GM12801 (cell line): ENCODE results near the gene PPP5C.

Source experiments
- TF ChIP-seq, protein P1 (sequence below): IDR thresholded peaks from one replicate; pipeline ENCODE4 v1.5.1; 2011; ENCODE audit warnings: control low read depth; ENCODE audit not compliant: insufficient read length; ENCODE audit errors: extremely low read depth

PPP5C gene

DNA sequence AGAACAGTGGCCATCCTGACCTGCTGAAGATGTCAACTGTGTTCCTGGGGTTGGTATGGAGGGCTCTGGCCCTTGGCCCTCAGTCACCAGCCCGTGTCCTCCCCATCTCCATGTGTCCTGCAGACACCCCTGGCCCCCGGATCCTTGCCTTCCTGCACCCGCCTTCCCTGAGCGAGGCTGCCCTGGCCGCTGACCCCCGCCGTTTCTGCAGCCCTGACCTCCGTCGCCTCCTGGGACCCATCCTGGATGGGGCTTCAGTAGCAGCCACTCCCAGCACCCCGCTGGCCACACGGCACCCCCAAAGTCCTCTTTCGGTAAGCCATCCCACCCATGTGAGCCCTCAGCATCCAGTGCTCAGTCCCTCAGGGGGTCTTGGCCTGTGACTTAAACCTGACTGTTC lies 25.2 kb upstream of the PPP5C start:
- TF ChIP-seq, protein P1, sequence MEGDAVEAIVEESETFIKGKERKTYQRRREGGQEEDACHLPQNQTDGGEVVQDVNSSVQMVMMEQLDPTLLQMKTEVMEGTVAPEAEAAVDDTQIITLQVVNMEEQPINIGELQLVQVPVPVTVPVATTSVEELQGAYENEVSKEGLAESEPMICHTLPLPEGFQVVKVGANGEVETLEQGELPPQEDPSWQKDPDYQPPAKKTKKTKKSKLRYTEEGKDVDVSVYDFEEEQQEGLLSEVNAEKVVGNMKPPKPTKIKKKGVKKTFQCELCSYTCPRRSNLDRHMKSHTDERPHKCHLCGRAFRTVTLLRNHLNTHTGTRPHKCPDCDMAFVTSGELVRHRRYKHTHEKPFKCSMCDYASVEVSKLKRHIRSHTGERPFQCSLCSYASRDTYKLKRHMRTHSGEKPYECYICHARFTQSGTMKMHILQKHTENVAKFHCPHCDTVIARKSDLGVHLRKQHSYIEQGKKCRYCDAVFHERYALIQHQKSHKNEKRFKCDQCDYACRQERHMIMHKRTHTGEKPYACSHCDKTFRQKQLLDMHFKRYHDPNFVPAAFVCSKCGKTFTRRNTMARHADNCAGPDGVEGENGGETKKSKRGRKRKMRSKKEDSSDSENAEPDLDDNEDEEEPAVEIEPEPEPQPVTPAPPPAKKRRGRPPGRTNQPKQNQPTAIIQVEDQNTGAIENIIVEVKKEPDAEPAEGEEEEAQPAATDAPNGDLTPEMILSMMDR = no peak

DNA sequence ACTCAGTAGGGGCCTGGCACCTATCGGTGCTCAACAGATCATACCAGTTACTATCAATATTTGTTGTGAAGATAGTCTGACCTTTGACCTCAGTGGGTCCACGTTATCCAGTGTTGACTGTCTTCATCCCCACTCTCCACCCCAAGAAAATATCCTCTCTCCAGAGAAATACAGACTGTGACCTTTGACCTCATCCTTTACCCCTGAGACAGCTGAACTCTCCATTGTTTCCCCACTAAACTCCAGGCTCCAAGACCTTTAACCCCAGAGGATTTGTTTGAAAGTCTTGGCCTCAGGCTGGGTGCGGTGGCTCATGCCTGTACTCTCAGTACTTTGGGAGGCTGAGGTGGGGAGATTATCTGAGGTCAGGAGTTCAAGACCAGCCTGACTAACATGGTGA lies 22.6 kb upstream of the PPP5C start:
- TF ChIP-seq, protein P1 = no peak

DNA sequence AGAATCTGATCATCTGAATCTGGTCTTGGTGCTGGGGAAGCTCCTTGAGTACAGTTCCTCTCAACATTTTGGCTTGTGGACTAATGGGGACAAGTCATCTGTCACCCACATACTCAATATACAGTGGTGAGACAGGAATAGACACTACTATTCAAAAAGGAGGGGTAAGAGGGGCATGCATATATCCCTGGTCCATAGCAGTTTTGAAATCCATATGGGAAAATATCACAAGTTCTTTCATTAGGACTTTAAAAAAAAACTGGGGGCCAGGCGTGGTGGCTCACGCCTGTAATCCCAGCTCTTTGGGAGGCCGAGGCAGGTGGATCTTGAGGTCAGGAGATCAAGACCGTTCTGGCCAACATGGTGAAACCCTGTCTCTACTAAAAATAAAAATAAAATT lies 20.3 kb upstream of the PPP5C start:
- TF ChIP-seq, protein P1 = no peak

DNA sequence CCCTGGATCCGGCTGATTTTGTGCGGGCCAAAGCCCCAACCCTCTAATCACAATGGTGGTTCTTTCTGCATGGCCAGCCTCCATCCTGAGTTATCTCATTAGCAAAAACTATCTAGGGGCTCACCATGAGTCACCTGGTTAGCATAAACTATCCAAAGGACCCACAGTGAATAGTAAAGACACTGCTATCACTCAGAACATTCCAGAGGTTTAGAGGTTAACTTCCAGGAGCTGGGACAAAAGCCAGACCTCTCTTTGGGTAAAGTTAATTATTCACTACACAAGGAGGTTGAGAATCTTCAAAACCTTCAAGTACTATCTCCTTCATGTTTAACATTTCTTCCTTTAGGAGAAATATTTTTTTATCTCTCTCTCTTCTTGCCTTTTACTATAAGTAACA lies 18.8 kb upstream of the PPP5C start:
- TF ChIP-seq, protein P1 = no peak

DNA sequence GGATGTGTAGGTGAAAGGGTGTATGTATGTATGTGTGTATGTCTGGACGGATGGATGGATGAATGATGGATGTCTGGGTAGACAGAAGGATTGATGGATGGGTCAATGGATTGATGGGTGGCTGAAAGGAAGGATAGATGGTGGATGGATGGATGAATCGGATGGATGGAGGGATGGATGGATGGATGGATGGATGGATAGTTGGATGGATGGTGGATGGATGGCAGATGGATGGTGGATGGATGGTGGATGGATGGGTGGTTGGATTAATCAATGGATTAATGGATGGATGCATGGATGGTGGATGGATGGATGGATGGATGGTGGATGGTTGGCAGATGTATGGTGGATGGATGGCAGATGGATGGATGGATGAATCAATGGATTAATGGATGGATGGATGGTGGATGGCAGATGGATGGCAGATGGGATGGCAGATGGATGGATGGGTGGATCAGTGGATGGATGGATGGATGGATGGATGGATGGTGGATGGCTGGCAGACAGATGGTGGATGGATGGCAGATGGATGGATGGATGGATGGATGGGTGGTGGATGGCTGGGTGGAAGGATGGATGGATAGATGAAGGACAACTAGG lies 16.5 kb upstream of the PPP5C start:
- TF ChIP-seq, protein P1 = no peak

DNA sequence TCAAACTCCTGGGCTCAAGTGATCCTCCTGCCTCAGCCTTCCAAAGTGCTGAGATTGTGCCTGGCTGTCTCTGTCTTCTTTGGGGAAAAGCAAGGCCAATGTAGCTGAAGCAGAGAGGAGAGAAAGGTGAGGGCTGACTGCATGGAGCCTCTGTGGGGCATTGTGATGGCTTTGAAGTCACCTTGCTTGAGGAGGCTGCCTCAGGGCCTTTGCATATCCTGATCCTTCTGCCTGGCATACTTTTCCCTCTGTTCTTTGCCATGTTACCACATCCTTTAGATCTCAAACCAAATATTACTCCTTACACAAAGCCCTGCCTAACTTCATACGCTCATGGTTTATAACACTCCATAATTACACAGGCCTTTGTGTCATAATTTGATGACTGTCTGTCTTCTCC lies 9.4 kb upstream of the PPP5C start:
- TF ChIP-seq, protein P1 = no peak

DNA sequence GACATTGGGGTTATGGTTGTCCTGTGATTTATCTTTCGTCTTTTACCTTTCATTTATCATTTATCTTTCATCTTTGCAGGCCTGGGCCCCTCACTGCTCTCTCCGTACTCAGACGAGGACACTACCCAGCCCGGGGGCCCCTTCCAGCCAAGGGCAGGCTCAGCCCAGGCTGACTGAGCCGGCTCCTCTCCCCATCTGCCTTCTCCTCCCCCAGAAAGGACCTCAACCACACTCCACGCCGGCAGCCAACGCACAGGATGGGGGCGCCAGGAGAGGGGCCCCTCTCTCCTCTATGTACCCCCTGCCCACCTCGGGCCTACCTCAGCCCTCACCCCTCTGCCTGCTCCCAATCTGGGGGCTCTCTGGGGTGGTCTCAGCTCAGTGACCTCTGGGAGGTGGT lies 7.4 kb upstream of the PPP5C start:
- TF ChIP-seq, protein P1 = no peak
